AG09309 (cell line): ENCODE data around the gene ATPAF2.

Source experiments
- DNase-seq: peaks from one replicate; pipeline ENCODE4 v3.0.0-alpha.2; 2010; ENCODE audit warnings: low read depth
- H3K4me3 ChIP-seq: 2 replicates; pipeline ENCODE4 v1.5.1; 2011; ENCODE audit warnings: mild to moderate bottlenecking, low read depth, low read length, moderate library complexity; ENCODE audit not compliant: control insufficient read depth
- TF ChIP-seq, protein P1 (sequence below): IDR thresholded peaks from 2 replicates; pipeline ENCODE4 v1.5.1; 2011; ENCODE audit warnings: mild to moderate bottlenecking, low read depth, low read length, inconsistent platforms; ENCODE audit not compliant: insufficient read depth, control insufficient read depth; ENCODE audit errors: missing control alignments

ATPAF2 gene

GRCh38 chr17:18041776-18042175 is 2.8 kb upstream of the ATPAF2 start:
- DNase-seq, result peak; percentile 78
- no peak overlapping the region for H3K4me3 ChIP-seq
- TF ChIP-seq, protein P1, sequence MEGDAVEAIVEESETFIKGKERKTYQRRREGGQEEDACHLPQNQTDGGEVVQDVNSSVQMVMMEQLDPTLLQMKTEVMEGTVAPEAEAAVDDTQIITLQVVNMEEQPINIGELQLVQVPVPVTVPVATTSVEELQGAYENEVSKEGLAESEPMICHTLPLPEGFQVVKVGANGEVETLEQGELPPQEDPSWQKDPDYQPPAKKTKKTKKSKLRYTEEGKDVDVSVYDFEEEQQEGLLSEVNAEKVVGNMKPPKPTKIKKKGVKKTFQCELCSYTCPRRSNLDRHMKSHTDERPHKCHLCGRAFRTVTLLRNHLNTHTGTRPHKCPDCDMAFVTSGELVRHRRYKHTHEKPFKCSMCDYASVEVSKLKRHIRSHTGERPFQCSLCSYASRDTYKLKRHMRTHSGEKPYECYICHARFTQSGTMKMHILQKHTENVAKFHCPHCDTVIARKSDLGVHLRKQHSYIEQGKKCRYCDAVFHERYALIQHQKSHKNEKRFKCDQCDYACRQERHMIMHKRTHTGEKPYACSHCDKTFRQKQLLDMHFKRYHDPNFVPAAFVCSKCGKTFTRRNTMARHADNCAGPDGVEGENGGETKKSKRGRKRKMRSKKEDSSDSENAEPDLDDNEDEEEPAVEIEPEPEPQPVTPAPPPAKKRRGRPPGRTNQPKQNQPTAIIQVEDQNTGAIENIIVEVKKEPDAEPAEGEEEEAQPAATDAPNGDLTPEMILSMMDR, result no peak

- DNase-seq, result no peak
- TF ChIP-seq, protein P1, result no peak
- H3K4me3 ChIP-seq, result peak overlapping the region; percentile 80
Measured at GRCh38 chr17:18040261-18040858, 1.4 kb upstream of the ATPAF2 start.

GRCh38 chr17:18039535-18040260 is 730 bp upstream of the ATPAF2 start:
- H3K4me3 ChIP-seq, result peak overlapping the region; percentile 80
- DNase-seq, result no peak
- TF ChIP-seq, protein P1, result no peak

- peak overlapping the region; percentile 80 for H3K4me3 ChIP-seq
- no peak for DNase-seq
- TF ChIP-seq, protein P1, result no peak
Measured at GRCh38 chr17:18038149-18038850, 668 bp downstream of the ATPAF2 start.

GRCh38 chr17:18037486-18037885 is 1.5 kb downstream of the ATPAF2 start:
- no peak overlapping the region for H3K4me3 ChIP-seq
- TF ChIP-seq, protein P1, result no peak
- no peak for DNase-seq

DNA sequence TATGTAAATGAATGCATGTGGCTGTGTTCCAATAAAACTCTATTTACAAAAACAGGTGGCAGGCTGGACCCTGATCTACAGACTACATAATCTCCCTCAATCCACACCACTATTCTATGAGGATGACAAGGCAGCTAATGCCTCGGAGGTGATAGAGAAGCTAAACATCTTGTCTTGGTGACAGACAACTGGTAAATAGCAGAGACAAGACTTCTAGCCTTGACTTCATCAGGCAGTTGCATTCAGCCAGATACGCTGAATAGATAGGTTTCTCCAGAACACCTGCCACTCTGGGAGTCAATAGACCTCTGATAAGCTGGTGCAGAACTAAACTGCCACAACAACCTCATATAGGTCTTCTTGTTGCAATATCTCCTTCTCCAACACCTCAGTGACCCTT is 3.3 kb downstream of the ATPAF2 start:
- TF ChIP-seq, protein P1, result no peak
- no peak for DNase-seq
- no peak overlapping the region for H3K4me3 ChIP-seq
